GM12872 (cell line): Measurements from ENCODE around the gene DPP4.
A peak's percentile ranks its signal among the peaks of the same experiment; 100 is the strongest.

Source experiments
- CTCF ChIP-seq: IDR thresholded peaks from 3 replicates; pipeline ENCODE4 v1.5.1; 2011; ENCODE audit warnings: low read depth, mild to moderate bottlenecking, low read length, moderate library complexity; ENCODE audit not compliant: insufficient read depth

Gene DPP4

DNA sequence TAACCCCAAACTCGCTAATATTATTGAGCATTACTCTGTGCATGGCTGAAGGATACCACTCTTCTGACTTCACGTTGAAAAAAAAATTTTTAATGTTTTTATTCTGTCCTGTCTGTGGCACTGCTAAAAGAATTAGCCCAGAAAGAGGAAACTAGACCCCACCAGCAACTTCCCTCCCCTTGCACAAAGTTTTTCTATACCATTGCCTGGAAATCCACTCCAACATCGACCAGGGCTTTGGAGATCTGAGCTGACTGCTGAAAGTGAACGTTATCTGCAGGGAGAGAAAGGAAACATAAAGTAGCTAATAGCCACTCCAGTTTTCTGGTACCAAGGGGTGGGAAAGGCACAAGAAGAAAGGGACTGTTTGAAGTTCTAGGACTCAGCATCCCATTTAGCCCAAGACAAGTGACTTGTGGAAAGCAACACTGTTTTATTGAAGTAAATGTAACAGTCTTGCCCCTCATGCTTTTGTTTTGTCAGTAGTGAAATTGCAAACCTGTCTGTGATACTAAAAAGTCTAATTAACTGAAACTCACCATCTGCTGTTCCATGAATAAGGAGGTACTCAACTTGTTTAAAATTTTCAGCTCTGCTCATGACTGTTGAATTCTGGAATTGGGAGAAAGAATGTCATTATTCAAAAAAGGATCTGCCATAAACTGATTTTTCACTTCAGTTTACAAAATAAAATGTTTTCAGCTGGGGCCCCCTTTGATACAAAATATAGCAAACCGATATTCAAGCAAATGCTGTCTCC is 79.1 kb downstream of the DPP4 start:
- no peak for TF ChIP-seq CTCF

GRCh38 chr2:161992531-161992930 is 81.5 kb downstream of the DPP4 start:
- no peak for TF ChIP-seq CTCF

GRCh38 chr2:161991991-161992390 is 82.0 kb downstream of the DPP4 start:
- no peak for TF ChIP-seq CTCF

- no peak for TF ChIP-seq CTCF
Measured at GRCh38 chr2:161990741-161991140, 83.3 kb downstream of the DPP4 start.

DNA sequence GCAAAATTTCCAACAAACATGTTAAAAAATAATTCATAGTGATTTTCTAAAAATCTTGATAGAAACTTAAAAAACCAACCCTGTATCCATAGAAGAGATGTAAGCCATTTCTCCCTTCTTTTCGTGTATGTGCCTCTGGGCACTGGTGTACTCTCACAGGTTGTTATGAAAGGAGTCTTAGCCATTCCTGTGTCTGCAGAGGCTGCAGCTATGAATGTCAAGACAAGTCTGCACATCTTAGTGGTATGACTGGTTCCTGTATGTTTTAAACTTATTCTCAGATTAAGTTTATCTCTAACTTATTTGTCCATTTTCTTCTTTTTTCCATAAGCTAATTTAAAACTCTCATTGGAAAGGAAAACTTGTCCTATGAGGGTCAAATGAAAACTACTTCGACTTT is 84.0 kb downstream of the DPP4 start:
- no peak for TF ChIP-seq CTCF

- TF ChIP-seq CTCF = peak; percentile 47
Measured at GRCh38 chr2:161988589-161988988, 85.4 kb downstream of the DPP4 start.

GRCh38 chr2:161987311-161987710 is 86.7 kb downstream of the DPP4 start:
- no peak for TF ChIP-seq CTCF
